GM12873 (cell line): ENCODE results near the gene LIMK2.

Experiments
- TF ChIP-seq, protein P1 (sequence below): IDR thresholded peaks from 2 replicates; pipeline ENCODE4 v1.5.1; 2012; ENCODE audit warnings: low read depth, mild to moderate bottlenecking, moderate library complexity, low read length, control low read depth; ENCODE audit not compliant: insufficient read depth; ENCODE audit errors: missing control alignments

LIMK2 gene

DNA sequence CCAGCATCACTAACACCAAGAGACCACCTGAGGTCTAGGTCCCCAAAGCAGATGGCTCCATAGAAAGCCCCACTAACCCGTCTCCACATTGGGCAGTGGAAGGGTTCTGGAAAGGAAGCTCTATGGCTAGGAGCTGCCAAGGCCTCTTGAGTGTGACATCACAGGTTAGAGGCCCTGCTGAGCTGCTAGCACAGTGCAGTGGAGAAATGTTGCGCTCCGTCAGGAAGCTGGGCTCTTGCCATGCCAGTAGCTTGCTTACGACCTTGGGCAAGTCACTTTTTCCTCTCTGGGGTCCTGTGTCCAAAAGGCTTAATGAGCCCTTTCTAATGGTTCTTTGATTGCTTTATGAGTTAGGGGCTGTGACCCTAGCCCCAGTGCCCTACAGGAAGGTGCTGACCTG, 69.6 kb downstream of the LIMK2 start:
- TF ChIP-seq, protein P1, sequence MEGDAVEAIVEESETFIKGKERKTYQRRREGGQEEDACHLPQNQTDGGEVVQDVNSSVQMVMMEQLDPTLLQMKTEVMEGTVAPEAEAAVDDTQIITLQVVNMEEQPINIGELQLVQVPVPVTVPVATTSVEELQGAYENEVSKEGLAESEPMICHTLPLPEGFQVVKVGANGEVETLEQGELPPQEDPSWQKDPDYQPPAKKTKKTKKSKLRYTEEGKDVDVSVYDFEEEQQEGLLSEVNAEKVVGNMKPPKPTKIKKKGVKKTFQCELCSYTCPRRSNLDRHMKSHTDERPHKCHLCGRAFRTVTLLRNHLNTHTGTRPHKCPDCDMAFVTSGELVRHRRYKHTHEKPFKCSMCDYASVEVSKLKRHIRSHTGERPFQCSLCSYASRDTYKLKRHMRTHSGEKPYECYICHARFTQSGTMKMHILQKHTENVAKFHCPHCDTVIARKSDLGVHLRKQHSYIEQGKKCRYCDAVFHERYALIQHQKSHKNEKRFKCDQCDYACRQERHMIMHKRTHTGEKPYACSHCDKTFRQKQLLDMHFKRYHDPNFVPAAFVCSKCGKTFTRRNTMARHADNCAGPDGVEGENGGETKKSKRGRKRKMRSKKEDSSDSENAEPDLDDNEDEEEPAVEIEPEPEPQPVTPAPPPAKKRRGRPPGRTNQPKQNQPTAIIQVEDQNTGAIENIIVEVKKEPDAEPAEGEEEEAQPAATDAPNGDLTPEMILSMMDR, result no peak

DNA sequence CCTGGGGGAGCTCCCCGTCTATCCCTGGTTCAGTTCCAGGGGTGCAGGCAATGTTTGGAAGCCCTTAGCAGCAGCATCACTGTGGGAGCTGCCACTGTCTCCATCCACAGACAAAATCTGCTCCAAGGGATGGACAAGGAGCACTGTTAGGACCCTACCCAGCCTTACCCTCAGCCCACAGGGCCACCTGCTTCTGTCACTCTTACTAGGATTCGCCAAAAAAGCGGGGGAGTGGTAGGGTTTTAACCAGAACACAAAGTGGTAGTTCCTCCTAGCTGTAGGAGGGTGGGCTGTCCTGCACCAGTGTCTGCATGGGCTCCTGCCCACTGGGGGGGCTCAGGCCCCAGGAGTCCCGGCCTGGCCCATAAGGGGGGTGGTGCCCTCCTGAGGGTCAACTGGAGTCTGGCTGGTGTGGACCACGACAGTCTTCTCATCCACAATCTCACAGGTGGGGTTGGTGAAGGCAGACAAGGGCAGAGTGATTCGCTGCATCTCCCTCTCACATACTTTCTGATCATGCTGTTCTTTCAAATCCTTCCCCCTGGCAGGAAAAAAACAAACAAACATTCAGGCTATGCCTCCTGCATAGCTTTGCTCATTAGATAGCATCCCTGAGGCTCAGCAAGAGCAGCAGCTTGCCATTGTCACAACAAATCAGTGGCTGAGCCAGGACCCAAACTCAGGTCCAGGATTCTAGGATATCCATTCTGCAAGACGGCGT, 70.8 kb downstream of the LIMK2 start:
- TF ChIP-seq, protein P1, result no peak

DNA sequence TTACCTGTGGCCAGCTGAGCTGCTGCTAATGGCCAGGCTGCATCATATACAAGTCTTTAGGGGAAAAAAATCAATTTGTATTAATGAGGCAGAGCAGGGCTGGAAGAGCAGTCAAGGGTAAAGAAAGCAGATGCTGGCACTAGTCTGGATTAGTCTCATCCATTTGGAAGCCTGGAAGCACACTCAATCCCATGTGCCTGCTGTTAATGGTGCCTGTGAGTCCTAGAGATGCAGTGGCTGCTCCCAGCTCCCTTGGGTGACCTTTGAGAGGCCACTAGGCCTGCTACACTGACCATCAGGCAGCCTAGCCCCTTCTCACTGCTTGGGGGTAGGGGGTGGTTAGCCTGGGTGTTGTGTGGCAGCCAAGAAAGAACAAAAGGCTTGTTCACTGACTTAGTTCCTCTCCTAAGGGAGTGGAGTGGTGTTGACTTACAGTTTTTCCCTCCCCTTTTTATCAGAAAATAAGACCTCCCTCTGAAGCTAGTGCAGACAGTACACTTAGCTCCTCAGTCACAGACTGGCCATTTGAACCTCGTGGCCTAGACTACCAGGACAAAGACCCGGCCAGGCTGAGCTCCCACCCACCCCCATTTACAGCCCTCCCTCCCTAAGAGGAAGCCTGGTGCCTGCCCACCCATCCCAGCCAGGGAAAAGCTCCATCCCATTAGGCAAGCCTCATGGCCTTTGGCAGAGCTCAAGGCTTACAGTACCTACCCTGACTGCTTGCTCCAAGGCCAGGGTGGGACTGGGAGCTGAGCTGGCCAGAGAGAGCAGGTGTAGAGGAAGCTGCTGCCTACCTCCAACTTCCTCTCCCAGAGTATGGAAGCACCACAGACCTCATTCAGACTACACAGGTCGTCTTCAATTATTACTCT, 72.4 kb downstream of the LIMK2 start:
- TF ChIP-seq, protein P1, result no peak

DNA sequence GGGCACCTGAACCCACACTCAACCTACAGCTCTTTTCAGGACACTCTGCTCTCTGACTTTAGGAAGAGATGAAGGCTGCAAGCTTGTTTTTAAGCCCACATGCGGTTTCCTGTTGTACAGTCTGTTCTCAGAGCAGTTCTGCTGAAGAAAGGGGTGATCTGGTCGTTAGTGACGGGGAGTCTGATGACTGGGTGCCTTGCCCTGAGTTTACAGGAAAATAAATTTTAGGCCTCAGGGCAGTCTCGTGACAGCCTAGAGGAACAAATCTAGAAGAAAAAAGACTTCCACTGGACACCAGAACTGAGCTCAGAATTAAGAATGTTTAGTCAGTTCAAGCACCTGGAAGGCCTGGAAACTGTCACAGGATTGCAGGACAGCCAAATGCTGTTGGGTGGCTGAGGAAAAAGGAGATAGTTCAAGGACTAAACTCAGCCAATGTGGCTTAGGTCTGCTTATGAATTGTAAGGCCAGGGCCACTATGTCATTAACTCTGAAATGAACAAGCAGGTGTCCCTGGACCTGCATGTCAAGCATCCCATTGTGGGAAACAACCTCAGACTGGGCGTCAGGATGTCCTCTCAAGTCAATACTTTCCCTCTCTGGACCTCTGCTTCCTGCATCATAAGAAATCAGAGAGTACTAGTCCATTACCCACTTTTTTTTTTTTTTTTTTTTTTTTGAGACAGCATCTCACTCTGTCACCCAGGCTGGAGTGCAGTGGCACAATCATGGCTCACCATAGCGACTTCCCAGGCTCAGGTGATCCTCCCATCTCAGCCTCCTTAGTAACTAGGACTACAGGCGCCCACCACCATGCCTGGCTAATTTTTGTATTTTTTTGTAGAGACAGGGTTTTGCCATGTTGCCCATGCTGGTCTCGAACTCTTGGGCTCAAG, 74.5 kb downstream of the LIMK2 start:
- TF ChIP-seq, protein P1, result no peak

DNA sequence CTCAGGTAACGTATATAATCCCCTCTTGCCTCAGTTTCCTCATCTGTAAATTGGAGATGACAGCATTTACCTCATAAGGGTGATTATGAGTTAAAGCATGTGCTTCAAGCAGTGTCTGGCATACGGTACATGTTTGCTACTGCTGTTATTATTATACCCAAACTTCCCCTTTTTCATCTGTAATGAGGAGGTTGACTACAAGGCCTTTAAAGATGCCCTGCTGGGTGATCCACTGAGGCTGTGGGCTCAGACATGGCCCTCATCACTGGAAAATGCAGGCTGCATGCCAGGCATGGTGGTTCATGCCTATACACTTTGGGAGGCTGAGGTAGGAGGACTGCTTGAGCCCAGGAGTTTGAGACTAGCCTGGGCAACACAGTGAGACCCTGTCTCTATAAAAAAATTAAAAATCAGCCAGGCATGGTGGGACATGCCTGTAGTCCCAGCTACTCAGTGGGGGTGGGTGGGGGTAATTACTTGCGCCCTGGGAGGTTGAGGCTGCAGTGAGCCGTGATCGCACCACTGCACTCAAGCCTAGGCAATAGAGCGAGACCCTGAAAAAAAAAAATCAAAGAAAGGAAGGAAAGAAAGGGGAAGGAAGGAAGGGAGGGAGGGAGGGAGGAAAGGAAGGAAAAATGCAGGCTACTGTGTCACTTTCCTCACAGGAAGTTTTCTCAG, 75.9 kb downstream of the LIMK2 start:
- TF ChIP-seq, protein P1, result no peak

DNA sequence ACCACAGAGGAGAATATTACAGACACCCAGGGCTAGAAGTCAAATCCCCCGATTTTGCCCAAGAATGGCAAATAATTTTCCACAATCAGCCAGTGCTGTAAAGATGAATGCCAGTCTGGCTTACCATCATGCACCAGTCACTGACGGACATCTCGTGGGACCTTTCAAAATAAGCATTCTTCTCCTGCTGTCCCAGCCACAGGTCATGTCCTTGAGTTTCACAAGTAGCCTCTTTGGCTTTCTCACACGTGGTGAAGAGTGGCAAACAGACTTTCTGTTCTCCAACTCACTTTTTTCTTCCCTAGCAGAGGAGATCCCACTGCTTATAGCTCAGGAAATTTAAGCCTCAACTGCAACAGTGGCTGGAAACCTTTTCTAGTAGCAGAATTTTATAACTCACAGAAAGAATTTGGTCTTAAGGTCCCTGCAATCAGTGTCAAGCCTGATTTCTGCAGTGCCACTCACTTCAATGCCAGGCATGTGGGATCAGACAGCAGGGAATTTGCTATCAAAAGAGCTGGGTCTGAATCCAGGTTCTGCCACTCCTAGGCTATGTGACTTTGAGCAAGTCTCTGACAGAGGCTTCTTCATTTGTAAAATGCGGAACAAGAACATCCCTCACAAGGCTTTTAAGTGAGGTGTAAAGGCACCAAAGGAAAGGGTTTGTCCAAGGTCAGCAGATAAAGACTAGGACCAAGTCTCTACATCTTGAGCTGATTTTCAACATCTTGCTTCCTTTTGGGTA, 76.6 kb downstream of the LIMK2 start:
- TF ChIP-seq, protein P1, result no peak
